Aorta (tissue), 5 donors: Measurements from ENCODE around the gene DDX46. TPM values are rescaled to one million over a fixed set of nuclear protein-coding genes. Genes with fewer than 3 reads are reported as not detected.
"Not testable (repeated sequence)": the region's sequence is repeated elsewhere in the genome, so short reads cannot be mapped to it uniquely, and the experiment has no call there.

Experiments used
- ATAC-seq: fragments of 200-7000 bp; cut with Tn5 transposase; one replicate; pipeline ENCODE4 v1.9.1; 2022; ENCODE audit warnings: moderate library complexity; ENCODE audit not compliant: low FRiP score
- DNase-seq, 2 donors: peaks; one replicate each; pipeline ENCODE4 v3.0.0-alpha.2; 2020
- H3K27ac ChIP-seq, 2 donors: one replicate each; pipeline ENCODE4 v1.5.1; 2013; ENCODE audit warnings: low read length in 2 of 2, mild to moderate bottlenecking in 2 of 2, moderate library complexity in 2 of 2, control low read depth in 1 of 2, inconsistent platforms in 1 of 2, low read depth in 1 of 2
- H3K27me3 ChIP-seq, 2 donors: one replicate each; pipeline ENCODE4 v1.6.1; 2013; ENCODE audit warnings: control low read depth in 1 of 2, low read length in 1 of 2, mild to moderate bottlenecking in 1 of 2, moderate library complexity in 1 of 2; ENCODE audit not compliant: insufficient read depth in 2 of 2, control insufficient read depth in 1 of 2
- H3K36me3 ChIP-seq, 2 donors: one replicate each; pipeline ENCODE4 v1.6.1; 2013; ENCODE audit warnings: control low read depth in 1 of 2, low read length in 1 of 2, mild to moderate bottlenecking in 1 of 2; ENCODE audit not compliant: insufficient read depth in 2 of 2, control insufficient read depth in 1 of 2
- H3K4me1 ChIP-seq, 2 donors: one replicate each; pipeline ENCODE4 v1.6.1; 2013; ENCODE audit warnings: low read length in 2 of 2, control low read depth in 1 of 2, mild to moderate bottlenecking in 1 of 2, moderate library complexity in 1 of 2; ENCODE audit not compliant: insufficient read depth in 2 of 2, control insufficient read depth in 1 of 2
- H3K4me3 ChIP-seq, 2 donors: one replicate each; pipeline ENCODE4 v1.5.1; 2013; ENCODE audit warnings: low read length in 2 of 2, control low read depth in 1 of 2, mild to moderate bottlenecking in 1 of 2
- H3K9me3 ChIP-seq: one replicate; pipeline ENCODE4 v1.6.1; 2013; ENCODE audit warnings: mild to moderate bottlenecking, low read length; ENCODE audit not compliant: control insufficient read depth
- WGBS, 2 donors: extraction: QIAGEN DNeasy Blood & Tissue Kit; methylation state at CpG; one replicate each; pipeline ENCODE4 v1.1.7; 2013; 5-methylcytosine and 5-hydroxymethylcytosine counted together
- intact Hi-C, 2 donors: fragments of 100-400 bp; cut with DNase I; formaldehyde crosslinking; loops; one replicate each; pipeline versions ENCODE4 v1.14.2 to v1.15.0; 2022
- polyA plus RNA-seq, 2 donors: library from polyadenylated mRNA; stranded (reverse); fragments of 200-250 nt; gene quantifications; one replicate each; pipeline ENCODE4 v1.2.3, GENCODE V29; 2013
- total RNA-seq, 2 donors: library from RNA; stranded (reverse); fragmentation: NEBNext Ultra II Directional; extraction: Animal tissue kit (Norgen Biotek cat#: 25700); gene quantifications; one replicate each; pipeline ENCODE4 v1.2.1, GENCODE V29; 2021
- donor health status: healthy with polysubstance abuse.
- donor health status: Bipolar disorder and iron deficiency.
- donor health status: DM: no; HTN: no; CAD: no.
- donor health status: DM: no; HTN: no; CAD: no.
- donor health status: DM: yes; HTN: yes; CAD: no.

The DDX46 gene
- total and polyA plus RNA-seq, 4 donors = 18.3 to 53.7 (median 40.6) TPM

DNA sequence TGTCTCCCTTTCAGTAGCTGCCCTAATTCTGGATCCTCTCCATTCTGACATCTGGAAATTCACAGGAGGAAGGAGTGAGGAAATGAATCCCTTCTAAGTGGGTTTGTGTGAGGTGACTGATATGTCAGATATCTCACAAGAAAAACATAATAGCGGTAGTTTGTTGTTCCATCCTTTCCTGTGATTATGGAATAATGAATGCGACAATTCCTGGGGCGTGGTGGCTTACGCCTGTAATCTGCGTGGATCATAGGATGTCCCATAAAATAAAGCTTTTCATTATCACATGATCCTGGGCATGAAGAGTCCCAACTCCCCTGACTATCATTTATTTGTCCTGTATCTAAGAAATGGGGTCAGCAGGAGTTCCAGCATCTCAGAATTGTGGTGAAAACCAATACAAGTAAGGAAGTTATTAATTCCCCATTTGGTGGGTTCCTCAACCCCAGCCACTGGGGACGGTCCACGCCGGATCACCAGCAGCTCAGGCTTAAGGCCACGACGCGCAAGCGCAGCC is 86.8 kb downstream of the DDX46 start:
- Histone ChIP-seq H3K36me3 (peaks cover 0 to 3% of the 10 kb centered on the region in 2 donors), H3K4me1 (peaks cover 2% of the 10 kb centered on the region in 2 donors), H3K9me3 (no peaks in the 10 kb centered on the region), H3K4me3 (no peak overlapping the region), H3K27ac (peak overlapping the region; percentile 56 to 73), H3K27me3 (no peaks in the 10 kb centered on the region)
- DNase-seq = no peak
- intact Hi-C loops = loop anchor here in 1 of 2 donors (5.0 to 10.0 kb wide), 2 partner anchors 57 to 111 kb away; partner anchors contain the start of gene CAMLG
- WGBS, 2 donors = 7 to 8% methylated on average over 12 of the region's 12 CpGs
- ATAC-seq = peak; percentile 12

DNA sequence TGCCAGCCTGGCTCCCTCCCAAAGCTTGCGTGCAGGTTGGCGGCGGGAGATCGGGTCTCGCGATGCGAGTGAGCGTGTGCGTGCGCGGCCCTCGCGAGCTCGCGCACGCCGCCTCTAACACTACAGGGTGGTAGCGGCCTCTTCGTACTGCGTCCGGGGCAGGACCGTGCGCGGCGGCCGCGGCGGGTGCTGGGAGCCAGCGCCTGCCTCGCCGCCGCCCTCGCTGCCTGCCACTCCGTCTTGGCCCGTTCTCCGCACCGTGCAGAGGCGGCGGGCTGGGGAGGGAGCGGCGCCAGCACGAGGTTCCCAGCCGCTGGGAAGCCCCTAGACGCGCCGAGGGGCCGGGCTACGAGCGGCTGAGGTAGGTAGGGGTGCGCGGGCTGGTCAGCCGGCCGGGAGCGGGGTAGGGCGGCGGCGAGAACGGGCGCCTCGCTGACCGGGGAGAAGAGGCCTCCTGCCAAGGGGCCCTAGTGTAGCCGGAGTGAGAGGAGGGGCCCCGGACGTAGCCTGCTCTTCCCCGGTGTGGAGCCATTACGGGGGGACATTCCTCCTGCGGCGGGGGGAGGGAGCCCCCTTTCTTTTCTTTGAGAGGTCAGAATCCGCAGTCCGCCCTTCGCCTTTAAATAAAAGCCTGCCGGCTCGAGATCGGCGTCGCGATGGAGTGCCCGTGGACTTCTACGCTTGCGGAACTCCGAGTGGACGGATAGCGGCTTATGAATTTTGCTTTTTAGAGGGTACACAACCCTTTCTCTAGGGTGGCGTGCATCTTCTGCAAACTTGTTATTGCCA is 87.5 kb downstream of the DDX46 start, which contains the start of gene C5orf24:
Gene C5orf24, plus strand, starts transcription at position 117 of the 789 bp plus-strand sequence. CDS start 8,933 bp downstream, outside the sequence.
- Histone ChIP-seq H3K4me1 (peaks cover 2% of the 10 kb centered on the region in 2 donors), H3K27ac (peak within 1 kb of the TSS; percentile 76 to 88), H3K9me3 (no peaks in the 10 kb centered on the region), H3K4me3 (peak within 1 kb of the TSS; percentile 81 to 94), H3K36me3 (no peaks in the 10 kb centered on the region), H3K27me3 (no peaks in the 10 kb centered on the region)
- DNase-seq (peak; percentile 97 to 99), ATAC-seq (peak; percentile 99)
- intact Hi-C loops = loop anchor here in 1 of 2 donors (5.0 to 10.0 kb wide), 2 partner anchors 56 to 111 kb away; partner anchors contain the start of gene CAMLG
- 0% methylated on average over 50 to 84 of the region's 84 CpGs for WGBS, 2 donors

DNA sequence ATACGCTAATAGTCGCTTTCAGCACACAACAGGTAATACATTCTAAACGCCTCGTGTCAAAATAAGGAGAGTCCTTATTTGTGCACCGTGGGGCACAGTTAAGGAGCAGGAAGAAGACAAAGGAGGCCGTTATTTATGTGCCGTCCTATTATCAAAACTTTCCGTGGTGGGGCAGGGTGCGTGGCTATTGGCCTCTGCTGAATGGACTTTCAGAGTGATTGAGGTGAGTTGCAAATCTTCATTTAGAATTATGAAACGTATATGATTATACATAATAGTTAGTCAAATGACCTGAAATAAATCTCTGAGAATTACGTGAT is 88.0 kb downstream of the DDX46 start:
- DNase-seq (no peak), ATAC-seq (peak; percentile 1)
- Histone ChIP-seq H3K4me3 (peak overlapping the region; percentile 81 to 94), H3K36me3 (no peaks in the 10 kb centered on the region), H3K4me1 (peaks cover 2% of the 10 kb centered on the region in 2 donors), H3K27me3 (no peaks in the 10 kb centered on the region), H3K9me3 (no peaks in the 10 kb centered on the region), H3K27ac (peak overlapping the region; percentile 76 to 88)
- intact Hi-C loops = loop anchor here in 1 of 2 donors (5.0 to 10.0 kb wide), 2 partner anchors 56 to 112 kb away; partner anchors contain the start of gene CAMLG
- 1% methylated on average over 11 of the region's 11 CpGs for WGBS, 2 donors

GRCh38 chr5:134849434-134849933 is 90.9 kb downstream of the DDX46 start:
- H3K27me3 ChIP-seq, H3K4me3 ChIP-seq, H3K27ac ChIP-seq, H3K36me3 ChIP-seq, ATAC-seq, H3K9me3 ChIP-seq, DNase-seq, H3K4me1 ChIP-seq: not testable (repeated sequence)
- WGBS, 2 donors = 65 to 67% methylated on average over 7 of the region's 7 CpGs
- intact Hi-C loops = loop anchor here in 1 of 2 donors (5.0 to 10.0 kb wide), 2 partner anchors 53 to 115 kb away; partner anchors contain the start of gene CAMLG

- peaks cover 0 to 2% of the 10 kb centered on the region in 2 donors for H3K4me1 ChIP-seq
- WGBS, 2 donors = 4 to 18% methylated on average over 1 of the region's 1 CpG
- H3K27me3 ChIP-seq = no peaks in the 10 kb centered on the region
- intact Hi-C loops = no loop called here
- H3K36me3 ChIP-seq = peaks cover 0 to 2% of the 10 kb centered on the region in 2 donors
- DNase-seq (no peak), ATAC-seq (no peak)
- H3K4me3 ChIP-seq = no peak overlapping the region
- H3K27ac ChIP-seq = no peak overlapping the region
- no peaks in the 10 kb centered on the region for H3K9me3 ChIP-seq
Observed at GRCh38 chr5:134851307-134851923, 92.8 kb downstream of the DDX46 start.

GRCh38 chr5:134856465-134856864 is 97.9 kb downstream of the DDX46 start:
- ATAC-seq, H3K36me3 ChIP-seq, H3K4me3 ChIP-seq, H3K4me1 ChIP-seq, DNase-seq, H3K27me3 ChIP-seq, H3K27ac ChIP-seq, H3K9me3 ChIP-seq, intact Hi-C loops: not testable (repeated sequence)
- 84 to 86% methylated on average over 7 of the region's 7 CpGs for WGBS, 2 donors

DNA sequence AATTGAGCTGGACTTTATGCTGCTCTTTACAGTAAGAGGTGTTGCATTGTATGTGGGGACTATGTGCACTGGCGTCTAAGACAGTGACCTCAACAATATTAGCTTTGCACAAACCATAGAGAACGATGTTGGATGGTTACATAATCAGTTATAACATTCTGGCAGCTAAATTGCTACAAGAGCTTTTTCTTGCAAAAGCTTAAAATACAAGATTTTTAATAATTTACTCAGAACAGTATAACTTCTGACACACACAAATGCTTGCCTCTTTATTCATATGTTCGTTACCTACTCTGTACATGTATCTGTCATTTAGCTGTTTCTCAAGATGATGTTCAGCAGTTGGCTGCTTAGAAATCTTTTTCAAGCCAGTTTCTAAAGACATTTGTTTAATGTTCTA is 98.8 kb downstream of the DDX46 start:
- H3K27ac ChIP-seq = no peak overlapping the region
- intact Hi-C loops = no loop called here
- 26 to 31% methylated on average over 3 of the region's 3 CpGs for WGBS, 2 donors
- H3K36me3 ChIP-seq = peaks cover 4% of the 10 kb centered on the region in 2 donors
- DNase-seq (no peak), ATAC-seq (no peak)
- no peaks in the 10 kb centered on the region for H3K27me3 ChIP-seq
- no peaks in the 10 kb centered on the region for H3K4me1 ChIP-seq
- no peaks in the 10 kb centered on the region for H3K9me3 ChIP-seq
- no peak overlapping the region for H3K4me3 ChIP-seq

- WGBS, 2 donors = 52 to 59% methylated on average over 2 of the region's 2 CpGs
- DNase-seq (no peak), ATAC-seq (no peak)
- Histone ChIP-seq H3K27ac (no peak overlapping the region), H3K4me3 (no peak overlapping the region), H3K9me3 (no peaks in the 10 kb centered on the region), H3K4me1 (no peaks in the 10 kb centered on the region), H3K27me3 (no peaks in the 10 kb centered on the region), H3K36me3 (peaks cover 2% of the 10 kb centered on the region in 2 donors)
- intact Hi-C loops = no loop called here
Observed at GRCh38 chr5:134864707-134865106, 106.1 kb downstream of the DDX46 start.
